NK-92 treated with Interleukin-12 subunit alpha and Interleukin-12 subunit beta, amount 100 ng/mL, for 24 hours (cell line): ENCODE measurements around the gene PPP1R37.

Experiments
- DNase-seq: peaks from one replicate; lab custom pipeline; 2025; lab: John Stamatoyannopoulos, UW

The PPP1R37 gene

DNA sequence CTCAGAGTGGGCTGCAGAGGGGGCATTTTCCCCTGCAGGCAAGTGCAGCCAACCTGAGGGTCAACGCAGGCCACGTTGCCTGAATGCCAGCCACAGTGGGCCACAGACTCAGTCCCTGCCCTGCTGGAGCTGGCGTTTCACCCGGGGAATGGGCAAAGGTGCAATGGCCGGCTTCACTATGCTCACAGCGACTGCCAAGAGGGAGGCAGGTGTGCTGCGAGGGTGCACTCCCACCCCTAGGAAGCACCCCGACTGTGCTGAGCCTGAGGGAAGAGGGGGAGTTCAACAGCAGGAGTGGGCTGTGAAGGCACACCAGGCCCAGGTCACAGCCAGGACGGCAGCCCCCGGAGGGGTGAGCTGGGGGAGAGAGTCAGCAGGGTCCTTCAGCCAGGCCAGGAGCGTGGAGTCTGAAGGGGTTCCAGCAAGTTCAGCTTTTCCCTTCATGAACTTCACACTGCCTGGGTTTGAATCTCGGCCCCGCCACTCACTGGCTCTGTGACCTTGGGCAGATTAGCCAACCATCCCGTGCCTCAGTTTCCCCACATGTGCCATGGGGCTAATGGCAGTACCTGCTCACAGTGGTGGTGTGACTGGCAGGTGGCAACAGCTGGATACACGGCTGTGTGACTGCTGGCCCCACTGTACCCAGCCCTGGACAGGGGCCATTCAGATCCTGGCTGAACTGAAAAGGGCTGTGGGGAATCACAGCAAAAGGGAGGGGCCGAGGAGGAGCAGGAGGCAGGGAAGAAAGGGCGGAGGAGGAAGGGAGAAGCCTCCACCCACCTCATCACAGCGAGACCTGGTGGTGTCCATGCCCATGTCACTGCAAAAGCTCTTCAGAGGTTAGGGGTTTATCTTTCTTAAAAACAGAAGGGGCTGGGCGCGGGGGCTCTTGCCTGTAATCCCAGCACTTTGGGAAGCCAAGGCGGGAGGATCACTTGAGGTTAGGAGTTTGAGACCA is 77.4 kb downstream of the PPP1R37 start:
- no peak for DNase-seq

DNA sequence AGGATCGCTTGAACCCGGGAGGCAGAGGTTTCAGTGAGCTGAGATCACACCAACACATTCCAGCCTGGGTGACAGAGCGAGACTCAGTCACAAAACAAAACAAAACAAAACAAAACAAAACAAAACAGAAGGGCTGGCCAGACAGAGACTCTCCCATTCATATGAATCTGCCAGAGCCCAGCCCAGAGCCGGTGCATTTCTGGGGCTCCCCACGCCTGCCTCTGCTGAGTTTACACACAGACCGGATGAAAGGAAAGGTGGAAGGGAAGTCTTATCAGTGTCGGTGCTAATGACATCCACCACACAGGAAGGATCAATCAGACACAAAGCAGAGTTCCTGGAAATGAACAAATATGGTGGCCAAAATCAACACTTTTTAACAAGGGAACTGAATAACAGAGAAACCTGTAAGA is 78.2 kb downstream of the PPP1R37 start:
- no peak for DNase-seq

- no peak for DNase-seq
These were observed 79.2 kb downstream of the PPP1R37 start for GRCh38 chr19:45172173-45172572.

DNA sequence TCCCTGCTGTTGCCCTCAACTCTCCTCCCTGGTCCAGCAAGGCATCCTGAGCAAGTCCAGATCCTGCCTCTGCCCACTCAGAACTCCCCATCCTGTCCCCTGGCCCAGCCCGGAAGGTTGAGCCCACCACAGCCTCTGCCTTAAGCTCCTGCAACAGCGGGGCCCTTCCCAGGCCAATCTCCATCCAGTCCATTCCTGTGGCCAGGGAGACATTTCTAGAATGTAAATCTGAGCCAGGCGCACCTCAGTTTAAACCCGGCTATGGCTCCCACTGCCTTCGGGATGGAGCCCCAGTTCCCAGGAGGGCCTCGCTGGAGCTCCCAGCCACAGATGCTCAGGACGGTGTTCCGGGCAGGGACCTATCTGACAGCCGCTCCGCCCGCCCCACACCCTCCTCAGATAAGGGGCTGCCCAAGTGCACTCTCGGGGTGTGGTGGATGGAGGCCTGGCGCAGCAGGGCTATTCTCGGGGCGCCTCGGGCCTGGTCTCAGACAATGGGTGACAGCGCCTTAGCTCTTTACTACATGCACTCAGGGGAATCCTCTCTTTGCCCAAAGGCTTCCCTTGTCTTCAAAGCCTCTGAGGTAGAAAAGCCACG is 79.7 kb downstream of the PPP1R37 start:
- DNase-seq = no peak

DNA sequence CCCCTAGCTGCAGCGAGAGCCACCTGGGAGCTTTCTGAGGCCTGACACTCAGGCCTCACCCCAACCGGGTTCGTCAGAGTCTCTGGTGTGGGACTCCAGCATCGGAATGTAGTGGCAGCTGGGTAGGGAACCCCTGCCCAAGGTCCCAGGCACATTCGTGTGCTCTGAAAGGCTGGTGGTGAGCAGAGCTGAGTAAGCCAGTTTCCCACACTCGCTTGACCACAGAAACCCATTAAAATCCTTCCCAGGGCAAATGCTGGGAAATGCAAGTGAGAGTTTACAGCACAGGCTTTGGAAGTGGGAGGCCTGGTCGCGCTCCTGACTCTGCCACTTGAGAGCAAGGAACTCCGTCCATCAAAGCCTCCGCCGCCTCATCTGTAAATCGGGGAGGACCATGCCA is 80.8 kb downstream of the PPP1R37 start:
- DNase-seq = no peak

GRCh38 chr19:45175515-45176345 is 82.8 kb downstream of the PPP1R37 start:
- DNase-seq = no peak

- DNase-seq = no peak
These were observed 84.9 kb downstream of the PPP1R37 start, which contains the start of gene TRAPPC6A for GRCh38 chr19:45177817-45178261. Gene TRAPPC6A (minus strand): TSS chr19:45178237. CDS start chr19:45178218, 19 bp downstream.

DNA sequence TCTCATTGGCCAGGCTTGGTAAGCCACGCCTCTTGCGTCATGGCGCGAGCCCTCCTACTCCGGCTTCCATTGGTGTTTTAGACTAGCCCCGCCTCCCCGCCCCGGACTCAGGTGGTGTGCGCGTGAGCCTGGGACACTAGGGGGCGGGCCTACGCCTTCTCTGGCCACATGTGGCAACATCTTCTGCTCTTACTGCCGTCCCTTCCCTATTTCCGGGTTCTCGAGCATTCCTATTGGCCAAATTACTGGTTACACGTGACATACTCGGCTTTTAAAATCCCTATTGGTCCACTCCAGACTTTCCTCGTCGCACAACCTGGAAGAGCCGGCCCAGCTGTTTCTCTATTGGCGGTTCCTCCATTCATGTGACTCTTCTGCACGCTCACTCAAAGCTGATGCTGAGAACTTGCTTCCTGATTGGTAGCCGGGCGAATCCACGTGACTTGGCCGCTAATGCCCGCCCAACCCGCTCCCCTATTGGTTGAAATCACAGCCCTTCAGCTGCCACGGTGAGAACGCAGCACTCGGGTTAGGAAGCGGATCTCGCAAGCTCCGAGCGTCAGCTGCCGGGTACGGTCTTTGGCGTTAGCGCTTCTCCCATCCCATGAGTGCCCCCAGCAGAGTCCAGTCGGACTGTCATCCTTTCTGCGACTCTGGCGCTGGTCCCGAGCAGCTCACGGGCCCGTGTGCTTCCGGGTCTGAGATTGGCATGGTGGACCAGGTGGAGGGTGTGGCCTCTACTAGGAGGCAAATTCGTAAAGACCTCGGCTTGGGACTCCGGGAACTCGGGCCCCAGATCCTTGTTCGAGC is 85.5 kb downstream of the PPP1R37 start, which contains the start of gene BLOC1S3:
BLOC1S3 (plus strand) TSS at position 523 of the 810 bp plus-strand sequence. CDS start 513 bp downstream, outside the sequence.
- DNase-seq = peak; percentile 99

DNA sequence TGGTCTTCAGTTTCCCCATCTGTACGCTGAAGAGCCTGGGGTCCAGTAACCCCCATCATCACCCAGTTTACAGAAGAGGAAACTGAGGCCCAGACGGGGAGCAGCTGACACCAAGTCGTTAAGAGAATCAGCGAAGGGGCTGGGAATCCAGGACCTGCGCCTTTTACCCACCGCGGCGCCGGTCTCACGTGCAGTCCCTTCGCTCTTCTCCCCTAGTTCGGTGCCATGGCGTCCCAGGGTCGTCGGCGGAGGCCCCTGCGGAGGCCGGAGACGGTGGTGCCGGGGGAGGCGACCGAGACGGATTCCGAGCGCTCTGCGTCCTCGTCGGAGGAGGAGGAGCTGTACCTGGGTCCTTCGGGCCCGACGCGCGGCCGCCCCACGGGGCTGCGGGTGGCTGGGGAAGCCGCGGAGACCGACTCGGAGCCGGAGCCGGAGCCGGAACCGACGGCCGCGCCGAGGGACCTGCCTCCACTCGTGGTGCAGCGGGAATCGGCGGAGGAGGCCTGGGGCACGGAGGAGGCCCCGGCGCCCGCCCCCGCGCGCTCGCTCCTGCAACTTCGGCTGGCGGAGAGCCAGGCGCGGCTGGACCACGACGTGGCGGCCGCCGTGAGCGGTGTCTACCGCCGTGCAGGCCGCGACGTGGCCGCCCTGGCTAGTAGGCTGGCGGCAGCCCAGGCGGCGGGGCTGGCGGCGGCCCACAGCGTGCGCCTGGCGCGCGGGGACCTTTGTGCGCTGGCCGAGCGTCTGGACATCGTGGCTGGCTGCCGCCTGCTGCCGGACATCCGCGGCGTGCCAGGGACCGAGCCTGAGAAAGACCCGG is 86.3 kb downstream of the PPP1R37 start:
- DNase-seq = no peak

- DNase-seq = no peak
These were observed 87.0 kb downstream of the PPP1R37 start for GRCh38 chr19:45179892-45180370.

- DNase-seq = no peak
These were observed 88.0 kb downstream of the PPP1R37 start for GRCh38 chr19:45180936-45181335.

- no peak for DNase-seq
These were observed 89.8 kb downstream of the PPP1R37 start for GRCh38 chr19:45182758-45183157.

DNA sequence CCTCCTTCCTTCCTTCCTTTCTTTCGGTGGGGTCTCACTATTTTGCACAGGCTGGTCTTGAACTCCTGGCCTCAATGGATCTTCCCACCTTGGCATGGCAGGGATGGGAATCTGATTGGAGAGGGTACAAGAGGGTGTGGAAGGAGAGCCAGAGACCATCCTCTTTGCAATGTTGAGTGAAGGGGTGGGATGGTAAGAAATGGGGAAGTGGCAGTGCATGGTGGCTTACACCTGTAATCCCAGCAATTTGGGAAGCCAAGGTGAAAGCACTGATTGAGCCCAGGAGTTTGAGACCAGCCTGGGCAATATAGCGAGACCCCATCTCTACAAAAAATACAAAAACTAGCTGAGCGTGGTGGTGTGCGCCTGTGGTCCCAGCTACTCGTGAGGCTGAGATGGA is 91.1 kb downstream of the PPP1R37 start:
- no peak for DNase-seq

- no peak for DNase-seq
These were observed 93.7 kb downstream of the PPP1R37 start for GRCh38 chr19:45186509-45187334.

- no peak for DNase-seq
These were observed 94.6 kb downstream of the PPP1R37 start for GRCh38 chr19:45187421-45188100.

- no peak for DNase-seq
These were observed 97.0 kb downstream of the PPP1R37 start for GRCh38 chr19:45189971-45190370.

DNA sequence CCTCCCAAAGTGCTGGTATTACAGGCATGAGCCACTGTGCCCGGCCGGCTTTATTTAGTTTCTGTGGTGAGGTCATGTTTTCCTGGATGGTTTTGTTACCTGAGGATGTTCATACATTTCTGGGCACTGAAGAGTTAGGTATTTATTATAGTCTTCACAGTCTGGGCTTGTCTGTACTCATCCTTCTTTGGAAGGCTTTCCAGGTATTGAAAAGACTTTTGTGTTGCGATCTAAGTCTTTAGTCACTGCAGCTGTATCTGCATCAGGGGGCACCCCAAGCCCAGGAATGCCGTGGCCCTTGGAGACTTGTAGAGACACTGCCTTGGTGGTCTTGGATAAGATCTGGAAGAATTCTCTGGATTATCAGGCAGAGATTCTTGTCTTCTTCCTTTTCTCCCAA is 98.4 kb downstream of the PPP1R37 start:
- no peak for DNase-seq

DNA sequence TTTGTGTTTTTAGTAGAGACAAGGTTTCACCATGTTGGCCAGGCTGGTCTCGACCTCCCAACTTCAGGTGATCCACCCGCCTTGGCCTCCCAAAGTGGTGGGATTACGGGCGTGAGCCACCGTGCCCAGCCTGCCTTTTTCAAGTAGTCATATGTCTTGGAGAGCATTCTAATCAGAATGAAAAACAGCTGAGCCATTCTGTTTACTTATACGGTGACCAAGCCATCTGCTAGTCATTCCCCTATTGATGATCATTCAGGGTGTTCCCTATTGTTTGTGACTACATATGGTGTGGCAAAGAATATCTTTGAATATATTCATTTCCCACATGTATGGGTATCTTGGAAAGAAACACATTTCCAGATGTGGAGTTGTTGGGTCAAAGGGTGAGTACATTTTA is 102.8 kb downstream of the PPP1R37 start:
- DNase-seq = no peak
